ENCODE results near the gene CDK9. TPM values are rescaled to one million over a fixed set of nuclear protein-coding genes. Genes with fewer than 3 reads are reported as not detected.

CDK9 gene
- total RNA-seq, 6 experiments from 2014 or later: 49.4 to 107 (median 54.5) TPM

DNA sequence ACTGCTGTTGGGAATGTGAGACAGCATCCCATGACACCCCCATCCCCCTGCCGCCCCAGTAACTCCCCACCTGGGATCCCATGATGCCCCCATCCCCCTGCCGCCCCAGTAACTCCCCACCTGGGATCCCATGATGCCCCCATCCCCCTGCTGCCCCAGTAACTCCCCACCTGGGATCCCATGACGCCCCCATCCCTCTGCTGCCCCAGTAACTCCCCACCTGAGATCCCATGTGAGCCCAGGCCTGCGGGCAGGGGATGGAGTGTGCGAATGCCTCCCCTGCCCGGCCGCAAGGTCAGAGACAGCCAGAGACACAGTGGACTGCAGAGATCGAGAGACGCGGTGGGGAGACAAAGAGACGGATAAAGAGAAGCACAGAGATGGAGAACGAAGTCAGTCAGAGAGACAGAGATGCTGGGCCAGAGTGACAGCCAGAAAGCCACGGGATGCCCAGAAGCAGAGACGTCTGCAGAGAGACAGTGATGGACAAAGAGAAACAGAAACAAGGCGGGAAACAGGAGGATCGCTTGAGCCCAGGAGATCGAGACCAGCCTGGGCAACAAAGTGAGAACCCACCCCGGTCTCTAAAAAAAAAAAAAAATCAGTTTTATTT lies 8.4 kb upstream of the CDK9 start:
- H3K36me3 ChIP-seq: no peaks in the 10 kb centered on the region
- no peak for DNase-seq
- peak overlapping the region in 1 of 3 donors; percentile 14 for H3K4me3 ChIP-seq
- TF ChIP-seq POLR2A (IDR thresholded peaks at IDR 0.05): no peak
- TF ChIP-seq, protein P1, sequence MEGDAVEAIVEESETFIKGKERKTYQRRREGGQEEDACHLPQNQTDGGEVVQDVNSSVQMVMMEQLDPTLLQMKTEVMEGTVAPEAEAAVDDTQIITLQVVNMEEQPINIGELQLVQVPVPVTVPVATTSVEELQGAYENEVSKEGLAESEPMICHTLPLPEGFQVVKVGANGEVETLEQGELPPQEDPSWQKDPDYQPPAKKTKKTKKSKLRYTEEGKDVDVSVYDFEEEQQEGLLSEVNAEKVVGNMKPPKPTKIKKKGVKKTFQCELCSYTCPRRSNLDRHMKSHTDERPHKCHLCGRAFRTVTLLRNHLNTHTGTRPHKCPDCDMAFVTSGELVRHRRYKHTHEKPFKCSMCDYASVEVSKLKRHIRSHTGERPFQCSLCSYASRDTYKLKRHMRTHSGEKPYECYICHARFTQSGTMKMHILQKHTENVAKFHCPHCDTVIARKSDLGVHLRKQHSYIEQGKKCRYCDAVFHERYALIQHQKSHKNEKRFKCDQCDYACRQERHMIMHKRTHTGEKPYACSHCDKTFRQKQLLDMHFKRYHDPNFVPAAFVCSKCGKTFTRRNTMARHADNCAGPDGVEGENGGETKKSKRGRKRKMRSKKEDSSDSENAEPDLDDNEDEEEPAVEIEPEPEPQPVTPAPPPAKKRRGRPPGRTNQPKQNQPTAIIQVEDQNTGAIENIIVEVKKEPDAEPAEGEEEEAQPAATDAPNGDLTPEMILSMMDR (IDR thresholded peaks at IDR 0.05): no peak
- no peak for ATAC-seq
- peak overlapping the region in 1 of 3 donors; percentile 58 for H3K27ac ChIP-seq
- intact Hi-C loops (cut with DNase I): loop anchor here in 1 of 2 donors (5.0 kb wide), 1 partner anchor 185 kb away; no protein-coding TSS in a partner anchor
- WGBS (ENCODE audit: insufficient coverage, low coverage, low lambda C conversion rate, missing lambda C conversion rate): 51% methylated on average over 17 of the region's 18 CpGs
- no peaks in the 10 kb centered on the region for H3K9me3 ChIP-seq
- H3K27me3 ChIP-seq: no peaks in the 10 kb centered on the region
- no peaks in the 10 kb centered on the region for H3K4me1 ChIP-seq

DNA sequence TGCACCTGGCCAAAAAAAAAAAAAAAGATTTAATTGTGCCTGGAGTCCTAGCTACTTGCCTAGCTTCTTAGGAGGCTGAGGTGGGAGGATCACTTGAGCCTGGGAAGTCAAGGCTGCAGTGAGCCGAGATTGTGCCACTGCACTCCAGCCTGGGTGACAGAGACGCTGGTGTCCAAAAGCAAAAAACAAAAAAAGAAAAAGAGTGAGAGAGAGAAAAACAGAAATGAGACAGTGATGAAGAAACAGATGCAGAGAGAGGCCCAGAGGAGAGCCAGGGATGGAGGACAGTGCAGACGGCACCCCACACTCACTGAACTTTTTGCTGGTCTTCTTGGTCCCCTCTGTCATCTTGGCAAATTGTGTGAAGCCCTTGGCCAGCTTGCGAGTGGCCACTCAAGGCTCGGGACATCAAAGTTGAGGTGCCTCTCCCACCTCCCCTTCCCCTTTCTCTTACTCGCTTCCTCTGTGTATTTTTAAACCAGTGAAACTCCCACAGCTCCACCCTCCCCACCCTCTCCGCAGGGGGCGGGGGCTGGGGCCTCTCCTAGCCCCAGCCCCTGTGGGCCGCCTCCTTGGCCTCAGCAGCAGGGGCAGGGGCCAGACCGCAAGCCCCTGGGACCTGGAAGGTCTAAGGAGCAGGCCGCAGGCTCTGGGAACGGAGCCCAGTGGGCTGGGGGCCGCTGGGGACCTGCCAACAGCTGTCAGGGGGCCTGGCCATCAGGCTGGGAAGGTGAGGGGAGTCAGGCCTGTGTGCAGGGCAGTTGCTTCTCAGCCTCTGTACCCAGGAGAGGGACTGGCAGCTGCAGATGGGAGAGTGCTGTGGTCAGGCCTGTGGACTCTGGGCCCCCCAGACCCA lies 7.3 kb upstream of the CDK9 start, which contains the start of gene SH2D3C:
Gene SH2D3C, minus strand, starts transcription at position 387 of the 856 bp plus-strand sequence. Its CDS starts 39 bp downstream, at position 348.
- 40% methylated on average over 9 of the region's 13 CpGs for whole genome bisulfite sequencing (ENCODE audit: insufficient coverage, low coverage, low lambda C conversion rate, missing lambda C conversion rate)
- Histone ChIP-seq H3K9me3 (no peaks in the 10 kb centered on the region), H3K4me1 (no peaks in the 10 kb centered on the region), H3K36me3 (no peaks in the 10 kb centered on the region), H3K4me3 (peak within 1 kb of the TSS in 1 of 3 donors; percentile 14), H3K27me3 (no peaks in the 10 kb centered on the region), H3K27ac (peak within 1 kb of the TSS; percentile 22 to 58 (median 47))
- TF ChIP-seq, protein P1 (IDR thresholded peaks at IDR 0.05): no peak
- TF ChIP-seq POLR2A (IDR thresholded peaks at IDR 0.05): no peak
- ATAC-seq (peak; percentile 13 to 52 (median 32)), DNase-seq (peak in 1 of 3 donors; percentile 64)
- intact Hi-C loops (cut with DNase I): loop anchor here in 1 of 2 donors (5.0 kb wide), 1 partner anchor 186 kb away; no protein-coding TSS in a partner anchor

DNA sequence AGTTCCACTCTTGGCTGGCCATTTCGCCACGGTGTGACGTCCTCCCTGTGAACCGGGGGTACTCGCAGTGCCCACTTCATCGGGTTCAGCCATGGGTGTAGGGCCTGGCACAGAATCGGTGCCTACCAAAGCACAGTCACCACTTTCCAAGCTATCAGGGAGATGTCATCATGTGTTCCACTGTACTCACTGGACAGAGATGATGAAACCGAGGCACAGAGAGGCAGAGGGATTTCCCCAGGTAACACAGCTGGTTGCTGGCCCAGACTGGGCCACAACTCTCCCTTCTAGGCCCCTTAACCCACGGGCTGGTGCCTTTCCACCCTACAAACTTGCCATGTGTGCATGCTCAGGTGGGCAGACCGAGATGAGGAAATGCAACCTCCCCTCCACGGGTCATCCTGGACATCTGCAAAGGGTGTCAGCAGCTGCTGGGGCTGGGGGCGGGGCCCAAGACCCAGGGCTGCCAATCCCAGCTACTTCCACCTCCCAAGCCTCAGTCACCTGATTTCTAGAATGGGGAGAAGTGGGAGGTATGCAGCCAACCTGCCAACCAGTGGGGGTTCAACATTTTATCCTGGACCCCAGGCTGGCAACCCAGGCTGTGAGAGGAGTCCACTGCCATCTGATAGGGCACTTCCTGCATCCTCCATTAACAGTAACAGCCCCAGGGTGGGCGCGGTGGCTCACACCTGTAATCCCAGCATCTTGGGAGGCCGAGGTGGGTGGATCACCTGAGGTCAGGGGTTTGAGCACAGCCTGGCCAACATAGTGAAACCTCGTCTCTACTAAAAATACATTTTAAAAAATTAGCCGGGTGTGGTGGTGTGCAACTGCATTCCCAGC lies 6.5 kb upstream of the CDK9 start:
- WGBS (ENCODE audit: insufficient coverage, low coverage, low lambda C conversion rate, missing lambda C conversion rate): 51% methylated on average over 3 of the region's 17 CpGs
- TF ChIP-seq, protein P1 (IDR thresholded peaks at IDR 0.05): no peak
- no peak for TF ChIP-seq POLR2A (IDR thresholded peaks at IDR 0.05)
- ATAC-seq (peak; percentile 3 to 23 (median 9)), DNase-seq (peak in 1 of 3 donors; percentile 58)
- Histone ChIP-seq H3K27me3 (no peaks in the 10 kb centered on the region), H3K27ac (peak overlapping the region; percentile 7 to 58 (median 47)), H3K4me3 (no peak overlapping the region), H3K4me1 (no peaks in the 10 kb centered on the region), H3K36me3 (no peaks in the 10 kb centered on the region), H3K9me3 (no peaks in the 10 kb centered on the region)
- intact Hi-C loops (cut with DNase I): loop anchor here in 1 of 2 donors (5.0 kb wide), 1 partner anchor 187 kb away; no protein-coding TSS in a partner anchor

Data from right lobe of liver (tissue), 6 donors.